ENCODE measurements around the gene ADRB2. TPM values are rescaled to one million over a fixed set of nuclear protein-coding genes. Genes with fewer than 3 reads are reported as not detected.

The ADRB2 gene
- total RNA-seq, 1 donor from 2014 or later = 3.2 TPM

DNA sequence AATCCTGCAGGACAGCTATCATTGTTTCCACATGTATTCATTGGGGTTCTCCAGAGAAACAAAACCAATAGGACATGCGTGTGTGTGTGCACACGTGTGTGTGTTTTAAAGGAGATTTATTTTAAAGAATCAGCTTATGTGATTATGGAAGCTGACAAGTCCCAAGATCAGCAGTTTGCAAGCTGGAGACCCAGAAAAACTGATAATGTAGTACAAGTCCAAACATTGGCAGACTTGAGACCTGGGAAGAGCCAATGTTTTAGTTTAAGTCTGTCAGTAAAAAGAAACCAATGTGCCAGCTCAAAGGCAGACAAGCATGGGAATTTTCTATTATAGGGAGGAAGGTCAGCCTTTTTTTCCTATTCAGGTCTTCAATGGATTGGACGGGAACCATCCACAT lies 35.3 kb downstream of the ADRB2 start:
- H3K36me3 Mint-ChIP-seq (ENCODE audit: low read depth) = no peaks in the 10 kb centered on the region
- H3K9me3 Mint-ChIP-seq = peaks cover 3% of the 10 kb centered on the region
- intact Hi-C loops (cut with micrococcal nuclease) = no loop called here
- H3K4me1 Mint-ChIP-seq = peaks cover 13% of the 10 kb centered on the region
- H3K27ac Mint-ChIP-seq = no peak overlapping the region
- H3K4me3 Mint-ChIP-seq = no peak overlapping the region
- no peaks in the 10 kb centered on the region for H3K27me3 Mint-ChIP-seq
- ATAC-seq (ENCODE audit: low read depth) (no peak), DNase-seq (no peak)
- ChIA-PET POLR2A (interaction anchor here (0.8 kb wide), 1 partner anchor 36 kb away, joined by 3 read pairs; no protein-coding TSS in a partner anchor), CTCF (interaction anchor here (0.7 to 1.2 kb wide), 2 partner anchors 41 to 120 kb away, joined by 3 read pairs; no protein-coding TSS in a partner anchor)
- TF ChIP-seq CTCF (IDR thresholded peaks at IDR 0.05) = no peak

DNA sequence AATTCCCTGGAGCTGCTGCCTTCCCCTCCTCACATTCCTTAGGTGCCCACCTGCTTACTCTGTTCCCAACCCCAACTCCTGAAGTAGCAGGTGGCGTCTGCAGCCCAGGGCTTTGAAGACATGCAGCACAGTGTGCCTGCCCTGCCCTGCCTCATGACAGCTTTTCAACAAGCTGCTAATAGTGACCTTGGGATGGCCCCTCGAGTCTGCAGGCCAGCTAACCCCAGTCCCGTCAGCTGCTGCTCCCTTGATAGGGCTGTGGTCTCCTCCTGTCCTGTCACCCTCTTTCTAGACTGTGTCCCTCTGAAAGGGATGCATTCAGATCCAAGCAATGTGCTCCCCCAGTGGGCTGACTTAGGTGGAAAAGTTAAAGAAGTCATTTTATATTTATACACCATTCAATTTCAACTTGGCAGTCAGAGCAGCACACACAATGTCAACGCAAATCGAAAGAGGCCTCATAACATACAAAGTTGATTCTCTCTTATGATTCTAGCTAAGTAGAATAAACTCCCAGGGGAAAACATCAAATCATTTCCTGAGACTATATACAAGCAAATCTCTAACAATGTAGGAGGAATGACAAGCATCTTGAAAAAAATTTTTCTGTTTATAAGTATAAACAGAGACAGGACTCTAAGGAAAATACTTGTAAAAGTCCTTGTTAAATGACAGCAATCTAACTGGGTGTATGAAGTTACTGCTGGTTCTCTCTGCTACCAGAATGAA lies 37.9 kb downstream of the ADRB2 start:
- TF ChIP-seq CTCF (IDR thresholded peaks at IDR 0.05) = no peak
- DNase-seq (no peak), ATAC-seq (ENCODE audit: low read depth) (no peak)
- peaks cover 3% of the 10 kb centered on the region for H3K9me3 Mint-ChIP-seq
- H3K4me3 Mint-ChIP-seq = no peak overlapping the region
- H3K27me3 Mint-ChIP-seq = no peaks in the 10 kb centered on the region
- H3K4me1 Mint-ChIP-seq = peaks cover 11% of the 10 kb centered on the region
- H3K36me3 Mint-ChIP-seq (ENCODE audit: low read depth) = no peaks in the 10 kb centered on the region
- ChIA-PET POLR2A (no interaction called here), CTCF (no interaction called here)
- no peak overlapping the region for H3K27ac Mint-ChIP-seq
- intact Hi-C loops (cut with micrococcal nuclease) = no loop called here

- intact Hi-C loops (cut with micrococcal nuclease) = no loop called here
- ATAC-seq (ENCODE audit: low read depth) (no peak), DNase-seq (no peak)
- ChIA-PET POLR2A (no interaction called here), CTCF (no interaction called here)
- H3K27me3 Mint-ChIP-seq = no peaks in the 10 kb centered on the region
- H3K9me3 Mint-ChIP-seq = peaks cover 3% of the 10 kb centered on the region
- H3K27ac Mint-ChIP-seq = no peak overlapping the region
- H3K4me3 Mint-ChIP-seq = no peak overlapping the region
- H3K36me3 Mint-ChIP-seq (ENCODE audit: low read depth) = no peaks in the 10 kb centered on the region
- H3K4me1 Mint-ChIP-seq = peaks cover 3% of the 10 kb centered on the region
- no peak for TF ChIP-seq CTCF (IDR thresholded peaks at IDR 0.05)
Measured at GRCh38 chr5:148866024-148866423, 39.6 kb downstream of the ADRB2 start.

DNA sequence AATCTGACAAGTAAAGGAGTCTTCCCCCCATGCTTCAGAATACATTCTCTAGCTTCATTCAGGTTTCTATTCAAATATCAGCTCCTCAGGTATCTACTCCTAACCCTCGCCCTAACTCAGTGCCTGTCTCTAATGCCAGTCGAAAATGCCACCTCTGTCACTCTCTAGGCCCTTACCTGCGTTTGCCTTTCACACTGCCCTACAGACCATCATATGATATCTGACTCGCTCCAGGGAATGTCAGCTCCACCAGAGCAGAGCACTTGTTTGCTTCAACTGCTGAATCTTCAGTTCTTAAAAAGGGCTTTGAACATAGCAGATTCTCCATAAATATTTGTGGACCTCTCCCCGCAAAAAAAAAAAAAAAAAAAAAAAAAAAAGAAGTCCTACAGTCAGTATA lies 46.7 kb downstream of the ADRB2 start:
- CTCF ChIA-PET = no interaction called here
- H3K9me3 Mint-ChIP-seq = no peaks in the 10 kb centered on the region
- H3K27ac Mint-ChIP-seq = no peak overlapping the region
- no peak overlapping the region for H3K4me3 Mint-ChIP-seq
- no peaks in the 10 kb centered on the region for H3K27me3 Mint-ChIP-seq
- no peak for DNase-seq
- POLR2A ChIA-PET = no interaction called here
- no peaks in the 10 kb centered on the region for H3K4me1 Mint-ChIP-seq
- intact Hi-C loops (cut with micrococcal nuclease) = no loop called here
- TF ChIP-seq CTCF (IDR thresholded peaks at IDR 0.05) = no peak
- ATAC-seq (ENCODE audit: low read depth) = no peak
- H3K36me3 Mint-ChIP-seq (ENCODE audit: low read depth) = no peaks in the 10 kb centered on the region

DNA sequence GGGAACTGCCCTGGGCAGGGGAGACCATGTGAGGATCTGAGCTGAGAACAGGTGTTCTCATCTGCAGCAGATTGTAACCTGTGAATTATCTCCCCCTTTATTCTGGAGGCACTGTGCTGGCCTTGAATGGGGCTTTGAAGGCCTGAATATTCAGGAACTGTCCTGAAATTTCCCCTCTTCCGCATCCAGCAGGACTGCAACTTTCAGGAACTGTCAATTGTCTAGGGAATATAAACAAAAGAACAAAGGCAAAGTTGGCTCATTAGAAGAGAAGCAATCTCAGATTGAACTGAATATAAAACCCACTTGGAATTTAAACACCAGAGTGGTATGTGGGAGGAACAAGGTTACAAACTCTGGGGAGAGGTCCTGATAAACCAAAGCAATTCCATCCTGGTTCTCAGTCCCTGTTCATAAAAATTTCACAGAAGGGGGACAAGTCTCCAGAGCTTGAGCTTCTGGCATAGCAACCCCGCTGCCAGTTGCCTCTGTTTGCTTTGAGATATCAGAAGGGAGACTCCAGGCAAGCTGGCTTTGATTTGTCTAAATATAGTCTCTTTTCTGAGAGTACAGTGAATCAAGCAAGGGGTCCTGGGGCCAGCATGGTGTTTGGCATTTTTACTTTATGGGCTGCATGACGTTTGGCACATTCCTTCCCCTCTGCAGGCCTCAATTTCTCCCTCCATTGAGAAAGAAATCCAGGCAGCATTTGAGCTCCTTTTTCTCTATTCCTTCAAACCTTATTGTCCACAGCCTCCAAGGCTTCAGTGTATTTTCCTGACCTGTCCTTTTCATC lies 47.5 kb downstream of the ADRB2 start:
- Mint-ChIP-seq H3K4me1 (no peaks in the 10 kb centered on the region), H3K36me3 (ENCODE audit: low read depth) (no peaks in the 10 kb centered on the region), H3K9me3 (no peaks in the 10 kb centered on the region), H3K27me3 (no peaks in the 10 kb centered on the region), H3K4me3 (no peak overlapping the region), H3K27ac (no peak overlapping the region)
- TF ChIP-seq CTCF (IDR thresholded peaks at IDR 0.05) = no peak
- ATAC-seq (ENCODE audit: low read depth) (no peak), DNase-seq (no peak)
- POLR2A ChIA-PET = no interaction called here
- intact Hi-C loops (cut with micrococcal nuclease) = no loop called here
- CTCF ChIA-PET = no interaction called here

Measured in activated B cell treated with CpG ODN at 0.5 μM for 24 hours (primary cell).